Endothelial cell of umbilical vein (primary cell): Measurements from ENCODE around the gene LRRK2. TPM values are rescaled to one million over a fixed set of nuclear protein-coding genes. Genes with fewer than 3 reads are reported as not detected.

ENCODE experiments used
- BruUV-seq: library from RNA; stranded (reverse); fragments of 400-500 nt; replicated peaks from 2 replicates; lab custom pipeline; 2021; lab: Mats Ljungman, UMichigan
- CTCF ChIA-PET: fragments of 300-600, 350-600 bp; sonication (Branson Sonifier 250); formaldehyde crosslinking; loops from one replicate; lab custom pipeline; 2021; ENCODE audit warnings: antibody characterized with exemption, inconsistent platforms; lab: Charles Lee
- POLR2A ChIA-PET: fragments of 300-600, 350-600 bp; sonication (Branson Sonifier 250); formaldehyde crosslinking; loops from one replicate; lab custom pipeline; 2021; ENCODE audit warnings: antibody characterized with exemption, inconsistent platforms; lab: Charles Lee
- DNase-seq: peaks from one replicate; pipeline ENCODE4 v3.0.0-alpha.2; 2011; ENCODE audit warnings: low read depth, low spot score
- FAIRE-seq: peaks from 2 replicates; lab custom pipeline; 2011; peaks lifted over from hg19 to GRCh38; lab: Jason Lieb, UNC
- H2AFZ ChIP-seq: 2 replicates; pipeline ENCODE4 v1.6.0; 2012; ENCODE audit warnings: low read depth, low read length, control low read depth, inconsistent platforms
- H3K27ac ChIP-seq: 2 replicates; pipeline ENCODE4 v1.5.1; 2011; ENCODE audit warnings: low read depth, mild to moderate bottlenecking, control low read depth, low read length, moderate library complexity; ENCODE audit not compliant: insufficient read depth
- H3K27me3 ChIP-seq, 2 experiments: 2 replicates each; pipeline versions ENCODE4 v1.6.0 to v1.6.1; 2011; ENCODE audit warnings: low read length in 2 of 2, mixed read lengths in 1 of 2; ENCODE audit not compliant: control insufficient read depth in 2 of 2, insufficient read depth in 2 of 2
- H3K36me3 ChIP-seq, 2 experiments: 2 replicates in 1 of 2; 3 replicates in 1 of 2; pipeline ENCODE4 v1.5.1; 2011; ENCODE audit warnings: low read length in 2 of 2, mild to moderate bottlenecking in 1 of 2, moderate library complexity in 1 of 2; ENCODE audit not compliant: control insufficient read depth in 2 of 2, insufficient read depth in 2 of 2; ENCODE audit errors: extremely low read depth in 1 of 2
- H3K4me1 ChIP-seq: 3 replicates; pipeline ENCODE4 v1.5.1; 2011; ENCODE audit warnings: mild to moderate bottlenecking, low read length; ENCODE audit not compliant: control insufficient read depth, insufficient read depth; ENCODE audit errors: extremely low read depth
- H3K4me2 ChIP-seq: 2 replicates; pipeline ENCODE4 v1.6.1; 2011; ENCODE audit warnings: low read length, control low read depth, mixed read lengths; ENCODE audit not compliant: insufficient read depth
- H3K4me3 ChIP-seq, 3 experiments: fragments of 200-600 bp in 1 of 3; sonication (generic), shearing (Covaris generic) in 1 of 3; replicated peaks in 1 of 3; 2 replicates each; pipeline ENCODE4 v1.5.1; 2011 to 2016; ENCODE audit warnings: control low read depth in 3 of 3, low read length in 3 of 3, mild to moderate bottlenecking in 2 of 3, inconsistent platforms in 1 of 3, low read depth in 1 of 3, moderate library complexity in 1 of 3; ENCODE audit not compliant: insufficient read depth in 1 of 3
- H3K79me2 ChIP-seq: 2 replicates; pipeline ENCODE4 v1.6.0; 2012; ENCODE audit warnings: low read length, inconsistent platforms; ENCODE audit not compliant: control insufficient read depth, insufficient read depth
- H3K9ac ChIP-seq: replicated peaks from 2 replicates; pipeline ENCODE3; 2011; ENCODE audit warnings: low read length, control low read depth; ENCODE audit not compliant: insufficient read depth; ENCODE audit errors: extremely low read depth
- H3K9me1 ChIP-seq: replicated peaks from 3 replicates; pipeline ENCODE4 v1.6.0; 2011; ENCODE audit warnings: mild to moderate bottlenecking, low read length; ENCODE audit not compliant: control insufficient read depth, insufficient read depth; ENCODE audit errors: extremely low read depth
- H3K9me3 ChIP-seq: replicated peaks from 2 replicates; pipeline ENCODE4 v1.5.1; 2012; ENCODE audit warnings: low read length, inconsistent platforms; ENCODE audit not compliant: control insufficient read depth, insufficient read depth
- H4K20me1 ChIP-seq: replicated peaks from 2 replicates; pipeline ENCODE3; 2011; ENCODE audit warnings: mild to moderate bottlenecking, low read length; ENCODE audit not compliant: control insufficient read depth, insufficient read depth; ENCODE audit errors: extremely low read depth
- FOS ChIP-seq: IDR thresholded peaks from 2 replicates; pipeline ENCODE4 v1.6.1; 2011; ENCODE audit warnings: mild to moderate bottlenecking, low read length, moderate library complexity, borderline replicate concordance; ENCODE audit not compliant: insufficient read depth
- JUN ChIP-seq: IDR thresholded peaks from 2 replicates; pipeline ENCODE4 v1.6.1; 2011; ENCODE audit warnings: borderline replicate concordance, low read depth; ENCODE audit not compliant: insufficient read length, insufficient read depth
- MYC ChIP-seq: IDR thresholded peaks from one replicate; pipeline ENCODE4 v1.6.1; 2011; ENCODE audit warnings: mild to moderate bottlenecking, low read depth, low read length
- POLR2A ChIP-seq: IDR thresholded peaks from 2 replicates; pipeline ENCODE4 v1.6.1; 2012; ENCODE audit warnings: low read depth, mild to moderate bottlenecking, control low read depth, low read length
- POLR2AphosphoS5 ChIP-seq: IDR thresholded peaks from 2 replicates; pipeline ENCODE4 v1.6.1; 2012; ENCODE audit warnings: low read depth, mild to moderate bottlenecking, control low read depth, low read length, moderate library complexity; ENCODE audit not compliant: insufficient read depth
- dilution Hi-C: fragments of 300-500 bp; cut with MboI; formaldehyde crosslinking; loops from one replicate; pipeline ENCODE4 v1.15.0; 2019; ENCODE audit warnings: low sequenced_read_pairs; ENCODE audit not compliant: extremely low pct_ligation_motif_present
- intact Hi-C: fragments of 100-400 bp; cut with micrococcal nuclease; formaldehyde crosslinking; loops from one replicate; pipeline ENCODE4 v1.10.0; 2022
- polyA plus RNA-seq, 4 experiments: library from polyadenylated mRNA; depleted of rRNA in 3 of 4; stranded (reverse) in 3 of 4; unstranded in 1 of 4; fragments of >200 nt; gene quantifications; 2 replicates each; pipeline versions ENCODE4 v1.2.1 to v1.2.3, GENCODE V29; 2011 to 2012; ENCODE audit warnings: missing spikeins in 1 of 4
- total RNA-seq: library from RNA; stranded (reverse); gene quantifications from 2 replicates; pipeline ENCODE4 v1.2.3, GENCODE V29; 2021

The LRRK2 gene
- total and polyA plus RNA-seq, 2 donors (not counting 3 experiments of a cell fraction or from before 2014, with no cell fraction given): 0.26 to 2.2 TPM

GRCh38 chr12:40315375-40315774, 90.6 kb downstream of the LRRK2 start:
- BruUV-seq: no TSS peak
- H3K4me1 ChIP-seq: no peaks in the 10 kb centered on the region
- no peak overlapping the region for H3K9ac ChIP-seq
- H3K4me2 ChIP-seq: no peak overlapping the region
- H3K4me3 ChIP-seq: no peak overlapping the region
- no peak for DNase-seq
- no peaks in the 10 kb centered on the region for H3K9me3 ChIP-seq
- ChIA-PET POLR2A (no interaction called here), CTCF (interaction anchor here (1.2 to 5.6 kb wide), 7 partner anchors 10 to 304 kb away, joined by 3 to 54 read pairs (median 5); no protein-coding TSS in a partner anchor)
- no peaks in the 10 kb centered on the region for H3K36me3 ChIP-seq
- no peaks in the 10 kb centered on the region for H4K20me1 ChIP-seq
- no peak overlapping the region for H3K27ac ChIP-seq
- dilution Hi-C loops (no loop called here), intact Hi-C loops (no loop called here)
- no peak for FAIRE-seq
- no peaks in the 10 kb centered on the region for H3K9me1 ChIP-seq
- H2AFZ ChIP-seq: no peak overlapping the region
- no peaks in the 10 kb centered on the region for H3K27me3 ChIP-seq
- TF ChIP-seq JUN: peak; percentile 9
- no peak for TF ChIP-seq POLR2AphosphoS5
- H3K79me2 ChIP-seq: no peaks in the 10 kb centered on the region

DNA sequence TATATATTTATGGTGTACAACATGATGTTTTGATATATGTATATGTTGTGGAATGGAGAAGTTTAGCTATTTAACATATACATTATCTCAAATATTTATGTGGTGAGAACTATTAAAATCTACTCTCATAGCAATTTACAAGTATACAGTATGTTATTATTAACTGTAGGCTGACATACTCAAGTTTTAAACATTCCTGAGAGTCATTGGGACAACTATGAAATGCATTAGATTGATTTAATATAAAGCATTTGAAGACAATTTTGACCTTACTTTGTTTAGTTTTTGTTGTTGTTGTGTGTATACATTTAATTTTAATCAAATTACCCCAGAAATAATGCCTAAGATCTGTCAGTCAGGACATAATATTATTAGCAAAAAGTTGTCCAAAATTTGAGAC, 99.5 kb downstream of the LRRK2 start:
- intact Hi-C loops: no loop called here
- TF ChIP-seq POLR2A (no peak), MYC (no peak), FOS (no peak), JUN (no peak)
- Histone ChIP-seq H3K9me3 (no peaks in the 10 kb centered on the region), H3K4me3 (no peak overlapping the region), H3K9ac (no peak overlapping the region), H3K27ac (no peak overlapping the region), H3K9me1 (no peaks in the 10 kb centered on the region), H3K4me2 (no peak overlapping the region), H2AFZ (no peak overlapping the region), H4K20me1 (no peaks in the 10 kb centered on the region), H3K4me1 (no peaks in the 10 kb centered on the region), H3K36me3 (no peaks in the 10 kb centered on the region), H3K27me3 (no peaks in the 10 kb centered on the region), H3K79me2 (no peaks in the 10 kb centered on the region)
- BruUV-seq: no TSS peak
- ChIA-PET CTCF (interaction anchor here (1.9 kb wide), 1 partner anchor 21 kb away, joined by 7 read pairs; no protein-coding TSS in a partner anchor), POLR2A (no interaction called here)
- DNase-seq (no peak), FAIRE-seq (no peak)
- dilution Hi-C loops: no loop called here
